GM06990 (cell line): Measurements from ENCODE around the gene TMEM37.

Experiments used
- DNase-seq: peaks from one replicate; pipeline ENCODE4 v3.0.0-alpha.2; 2011; ENCODE audit not compliant: insufficient read length; ENCODE audit errors: extremely low read depth
- H3K27me3 ChIP-seq: replicated peaks from 2 replicates; pipeline ENCODE4 v1.6.0; 2011; ENCODE audit warnings: low read length; ENCODE audit not compliant: control insufficient read depth, insufficient read depth
- H3K36me3 ChIP-seq: 2 replicates; pipeline ENCODE4 v1.5.1; 2011; ENCODE audit warnings: low read length; ENCODE audit not compliant: control insufficient read depth, insufficient read depth
- H3K4me3 ChIP-seq: replicated peaks from 2 replicates; pipeline ENCODE4 v1.5.1; 2011; ENCODE audit warnings: low read depth, mild to moderate bottlenecking, control low read depth, low read length
- CTCF ChIP-seq: IDR thresholded peaks from 2 replicates; pipeline ENCODE4 v1.5.1; 2011; ENCODE audit warnings: low read length, control low read depth, mild to moderate bottlenecking, inconsistent platforms; ENCODE audit not compliant: insufficient read depth, poor library complexity, severe bottlenecking

Gene TMEM37

DNA sequence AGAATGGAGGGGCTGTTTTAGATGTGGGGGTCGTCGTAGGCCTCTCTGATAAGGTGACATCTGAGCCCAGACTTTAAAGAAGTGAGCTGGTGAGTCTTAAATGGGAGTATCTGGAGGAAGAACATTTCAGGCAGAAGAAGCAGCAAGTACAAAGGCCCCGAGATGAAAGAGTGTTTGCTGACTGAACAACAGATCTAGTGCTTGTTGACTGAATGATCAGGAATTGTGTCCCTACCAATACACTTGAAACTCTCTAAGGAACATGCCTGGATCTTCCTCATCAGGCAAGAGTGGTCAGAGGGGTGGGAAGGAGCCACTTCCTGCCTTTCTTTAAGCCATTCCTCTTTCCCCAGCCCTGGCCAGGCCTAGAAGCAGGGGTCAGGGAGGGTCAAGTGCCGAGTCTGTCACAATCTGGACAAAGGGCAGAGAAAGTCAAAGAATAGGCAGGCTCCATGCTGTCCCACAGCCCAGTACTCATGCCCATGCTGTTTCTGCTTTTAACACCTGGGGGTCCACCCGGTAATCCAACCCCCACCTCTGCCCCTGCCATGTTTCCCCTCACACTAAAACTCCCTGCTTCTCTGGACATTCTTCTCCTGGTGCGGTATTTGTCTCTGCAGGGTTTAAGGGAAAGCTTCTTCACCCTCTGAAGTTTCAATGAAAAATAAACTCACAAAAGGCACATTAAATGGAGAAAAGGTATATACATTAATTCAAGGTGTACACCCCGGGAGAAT is 3.0 kb upstream of the TMEM37 start:
- Histone ChIP-seq H3K4me3 (no peak overlapping the region), H3K36me3 (no peaks in the 10 kb centered on the region), H3K27me3 (peaks cover 4% of the 10 kb centered on the region; the same call in 1 of the 2 replicates)
- DNase-seq, result no peak
- TF ChIP-seq CTCF, result no peak

DNA sequence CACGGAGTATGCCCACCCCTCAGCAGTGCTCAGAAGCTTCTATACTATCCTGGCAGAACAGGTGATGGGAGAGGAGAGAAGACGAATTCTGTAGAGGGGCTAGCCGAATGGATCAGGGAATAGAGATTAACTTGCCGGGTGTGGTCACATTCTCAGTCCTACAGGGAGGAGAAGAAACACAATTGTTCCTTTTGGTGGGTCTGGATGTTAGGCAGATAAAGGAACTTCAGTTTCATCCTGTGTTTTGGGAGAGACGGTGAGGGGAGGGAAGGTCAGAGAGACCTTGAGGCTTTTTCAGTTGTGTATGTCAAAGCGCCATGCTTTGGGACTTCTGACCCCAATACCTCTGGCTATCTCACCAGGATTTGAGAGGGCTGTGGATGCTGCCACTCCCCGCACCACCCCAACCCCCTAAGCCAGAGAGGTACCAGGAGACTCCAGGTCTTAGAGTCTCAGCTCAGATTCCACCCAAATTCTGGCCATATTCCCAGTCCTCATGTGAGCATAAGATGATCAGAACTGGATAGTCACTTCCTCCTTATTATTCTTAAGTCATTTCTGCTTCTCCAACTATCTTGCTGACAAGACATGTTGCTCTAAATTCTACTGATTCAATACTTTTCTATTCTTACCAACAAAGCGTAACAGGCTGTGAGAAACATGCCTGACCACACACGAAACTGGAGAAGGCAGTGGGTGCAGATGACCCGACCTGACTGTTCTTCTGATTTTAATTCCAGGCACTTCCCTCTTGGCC is 2.3 kb upstream of the TMEM37 start:
- TF ChIP-seq CTCF, result no peak
- H3K36me3 ChIP-seq, result no peaks in the 10 kb centered on the region
- no peak for DNase-seq
- H3K27me3 ChIP-seq, result peaks cover 4% of the 10 kb centered on the region; the same call in 1 of the 2 replicates
- no peak overlapping the region for H3K4me3 ChIP-seq

GRCh38 chr2:119430023-119430498 is 1.6 kb upstream of the TMEM37 start:
- TF ChIP-seq CTCF, result no peak
- DNase-seq, result no peak
- Histone ChIP-seq H3K4me3 (no peak overlapping the region), H3K27me3 (peaks cover 4% of the 10 kb centered on the region; the same call in 1 of the 2 replicates), H3K36me3 (no peaks in the 10 kb centered on the region)

GRCh38 chr2:119431976-119432850 is 559 bp downstream of the TMEM37 start:
- no peak for DNase-seq
- H3K36me3 ChIP-seq, result no peaks in the 10 kb centered on the region
- peak overlapping the region; percentile 41 for H3K4me3 ChIP-seq
- TF ChIP-seq CTCF, result no peak
- peaks cover 4% of the 10 kb centered on the region; the same call in 1 of the 2 replicates for H3K27me3 ChIP-seq

DNA sequence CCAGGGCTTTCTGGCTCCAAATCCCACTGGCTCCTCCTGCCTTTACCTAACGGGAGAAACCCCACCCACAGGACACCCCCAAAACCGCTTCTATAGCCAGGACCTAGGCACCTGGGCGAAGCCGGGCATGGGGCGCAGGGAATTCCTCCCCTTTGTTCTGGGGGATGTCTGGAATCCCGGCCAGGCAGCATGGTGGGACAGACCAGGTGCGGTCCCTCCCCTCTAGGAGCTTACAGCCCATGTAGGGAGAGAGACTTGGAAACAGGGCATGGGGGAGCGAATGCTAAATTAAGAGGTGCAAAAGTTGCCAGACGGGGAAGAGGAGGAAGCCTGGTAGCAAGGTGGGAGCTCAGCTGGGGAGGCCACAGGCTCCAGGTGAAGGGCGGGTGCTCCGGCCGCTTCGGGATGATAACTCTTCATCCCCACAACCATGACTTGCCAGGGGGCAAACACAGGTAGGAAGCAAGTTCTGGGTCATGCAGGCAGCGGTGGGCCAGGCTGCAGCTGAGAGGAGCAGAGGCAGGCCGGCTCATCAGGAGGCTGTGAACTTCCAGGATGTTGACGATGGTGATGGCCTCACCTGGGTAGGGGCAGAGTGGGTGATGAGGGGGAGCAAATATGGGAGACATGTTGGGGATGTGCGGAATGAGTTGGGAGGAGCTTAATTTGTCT is 1.3 kb downstream of the TMEM37 start:
- H3K27me3 ChIP-seq, result peaks cover 4% of the 10 kb centered on the region; the same call in 1 of the 2 replicates
- H3K36me3 ChIP-seq, result no peaks in the 10 kb centered on the region
- no peak overlapping the region for H3K4me3 ChIP-seq
- TF ChIP-seq CTCF, result no peak
- no peak for DNase-seq
